D341Med (cell line): ENCODE measurements around the gene ZNF3.

ENCODE experiments used
- DNase-seq: peaks from one replicate; pipeline ENCODE4 v3.0.0; 2012; ENCODE audit warnings: low spot score

ZNF3 gene

GRCh38 chr7:100053215-100053614 is 28.3 kb downstream of the ZNF3 start:
- peak; percentile 83 for DNase-seq

GRCh38 chr7:100051611-100052010 is 29.9 kb downstream of the ZNF3 start:
- DNase-seq = no peak

GRCh38 chr7:100049441-100050291 is 31.9 kb downstream of the ZNF3 start, which contains the start of gene ZSCAN21:
TSS of gene ZSCAN21 (plus strand) at chr7:100049774. CDS start at chr7:100057007, 7,233 bp downstream.
- DNase-seq = peak; percentile 94

- DNase-seq = no peak
Measured at GRCh38 chr7:100048680-100049079, 32.8 kb downstream of the ZNF3 start.

- DNase-seq = no peak
Measured at GRCh38 chr7:100044718-100045117, 36.8 kb downstream of the ZNF3 start.

GRCh38 chr7:100040575-100040974 is 40.9 kb downstream of the ZNF3 start:
- DNase-seq = no peak

- no peak for DNase-seq
Measured at GRCh38 chr7:100038326-100038725, 43.2 kb downstream of the ZNF3 start.

- no peak for DNase-seq
Measured at GRCh38 chr7:100035876-100036275, 45.6 kb downstream of the ZNF3 start.

GRCh38 chr7:100034871-100035510 is 46.5 kb downstream of the ZNF3 start:
- no peak for DNase-seq

GRCh38 chr7:100033526-100033925 is 48.0 kb downstream of the ZNF3 start:
- no peak for DNase-seq

GRCh38 chr7:100029596-100029995 is 51.9 kb downstream of the ZNF3 start:
- no peak for DNase-seq

- DNase-seq = no peak
Measured at GRCh38 chr7:100027197-100027596, 54.3 kb downstream of the ZNF3 start.

GRCh38 chr7:100024020-100024619 is 57.4 kb downstream of the ZNF3 start:
- DNase-seq = no peak

- DNase-seq = no peak
Measured at GRCh38 chr7:100023526-100023925, 58.0 kb downstream of the ZNF3 start.

- no peak for DNase-seq
Measured at GRCh38 chr7:100022621-100023020, 58.9 kb downstream of the ZNF3 start.

GRCh38 chr7:100021297-100021696 is 60.2 kb downstream of the ZNF3 start:
- no peak for DNase-seq
